Measurements from ENCODE around the gene UNC5A. TPM values are rescaled to one million over a fixed set of nuclear protein-coding genes. Genes with fewer than 3 reads are reported as not detected.

UNC5A gene
- total RNA-seq, 1 donor from 2014 or later: 1.7 TPM

DNA sequence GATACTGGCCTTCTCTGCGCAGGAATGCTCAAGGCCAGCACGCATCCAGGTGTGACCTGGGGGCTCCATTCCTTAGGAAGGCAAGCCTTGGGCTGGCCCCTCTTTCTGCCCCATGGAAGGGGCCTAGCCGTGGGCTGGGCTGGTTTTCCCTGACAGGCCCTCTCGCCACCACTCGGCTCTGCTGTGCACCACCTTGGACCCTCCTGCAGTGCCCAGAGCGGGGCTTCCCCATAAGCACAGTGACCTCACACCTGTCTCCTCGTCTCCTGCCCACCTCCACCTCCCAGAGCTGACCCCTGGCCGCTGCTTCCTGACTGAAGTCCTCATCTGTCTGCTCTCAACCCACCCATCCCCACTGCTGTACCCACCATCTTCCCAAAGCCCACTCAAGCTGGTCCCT lies 21.1 kb downstream of the UNC5A start:
- no peak overlapping the region for H3K27ac Mint-ChIP-seq
- no peaks in the 10 kb centered on the region for H3K9me3 Mint-ChIP-seq
- H3K27me3 Mint-ChIP-seq: peaks cover 33% of the 10 kb centered on the region
- H3K4me3 Mint-ChIP-seq: no peak overlapping the region
- no peaks in the 10 kb centered on the region for H3K36me3 Mint-ChIP-seq
- H3K4me1 Mint-ChIP-seq (ENCODE audit: unreplicated experiment): no peaks in the 10 kb centered on the region
- TF ChIP-seq, protein P1, sequence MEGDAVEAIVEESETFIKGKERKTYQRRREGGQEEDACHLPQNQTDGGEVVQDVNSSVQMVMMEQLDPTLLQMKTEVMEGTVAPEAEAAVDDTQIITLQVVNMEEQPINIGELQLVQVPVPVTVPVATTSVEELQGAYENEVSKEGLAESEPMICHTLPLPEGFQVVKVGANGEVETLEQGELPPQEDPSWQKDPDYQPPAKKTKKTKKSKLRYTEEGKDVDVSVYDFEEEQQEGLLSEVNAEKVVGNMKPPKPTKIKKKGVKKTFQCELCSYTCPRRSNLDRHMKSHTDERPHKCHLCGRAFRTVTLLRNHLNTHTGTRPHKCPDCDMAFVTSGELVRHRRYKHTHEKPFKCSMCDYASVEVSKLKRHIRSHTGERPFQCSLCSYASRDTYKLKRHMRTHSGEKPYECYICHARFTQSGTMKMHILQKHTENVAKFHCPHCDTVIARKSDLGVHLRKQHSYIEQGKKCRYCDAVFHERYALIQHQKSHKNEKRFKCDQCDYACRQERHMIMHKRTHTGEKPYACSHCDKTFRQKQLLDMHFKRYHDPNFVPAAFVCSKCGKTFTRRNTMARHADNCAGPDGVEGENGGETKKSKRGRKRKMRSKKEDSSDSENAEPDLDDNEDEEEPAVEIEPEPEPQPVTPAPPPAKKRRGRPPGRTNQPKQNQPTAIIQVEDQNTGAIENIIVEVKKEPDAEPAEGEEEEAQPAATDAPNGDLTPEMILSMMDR (conservative IDR thresholded peaks at IDR 0.05): no peak
- DNase-seq (ENCODE audit: extremely low spot score, unreplicated experiment): no peak

DNA sequence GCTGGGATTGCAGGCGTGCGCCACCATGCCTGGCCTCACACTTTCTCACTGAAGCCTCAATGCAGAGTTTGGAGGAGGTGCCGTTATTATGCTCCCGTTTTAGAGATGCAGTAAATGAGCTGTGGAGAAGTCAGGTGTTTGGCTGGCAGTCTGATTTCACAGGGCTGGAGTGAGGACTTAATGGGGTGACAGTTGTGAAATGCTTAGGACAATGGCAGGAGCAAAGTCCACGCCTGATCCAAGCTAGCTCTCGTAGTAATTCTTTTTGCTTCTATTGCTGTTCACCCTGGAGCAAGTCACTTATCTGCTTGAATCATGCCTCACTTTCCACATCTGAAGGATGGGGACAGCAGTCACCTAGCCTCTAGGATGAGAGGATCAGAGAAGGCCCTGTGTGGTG lies 21.8 kb downstream of the UNC5A start:
- Mint-ChIP-seq H3K9me3 (no peaks in the 10 kb centered on the region), H3K27me3 (peaks cover 33% of the 10 kb centered on the region), H3K4me3 (no peak overlapping the region), H3K27ac (no peak overlapping the region), H3K36me3 (no peaks in the 10 kb centered on the region), H3K4me1 (ENCODE audit: unreplicated experiment) (no peaks in the 10 kb centered on the region)
- TF ChIP-seq, protein P1 (conservative IDR thresholded peaks at IDR 0.05): no peak
- no peak for DNase-seq (ENCODE audit: extremely low spot score, unreplicated experiment)

DNA sequence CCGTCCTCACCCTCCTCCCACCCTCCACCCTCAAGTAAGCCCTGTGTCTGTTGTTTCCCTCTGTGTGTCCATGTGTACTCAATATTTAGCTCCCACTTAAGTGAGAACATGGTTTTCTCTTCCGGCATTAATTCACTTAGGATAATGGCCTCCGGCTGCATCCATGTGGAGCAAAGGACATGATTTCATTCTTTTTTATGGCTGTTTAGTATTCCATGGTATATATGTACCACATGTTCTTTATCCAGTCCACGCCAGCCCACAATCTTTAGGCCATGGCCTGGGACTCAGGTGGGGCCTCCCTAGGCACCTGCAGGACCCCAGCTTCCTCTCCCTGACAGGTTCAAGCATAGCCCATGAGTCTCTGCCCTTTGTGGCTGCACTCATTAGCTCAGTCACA lies 22.9 kb downstream of the UNC5A start:
- no peak for DNase-seq (ENCODE audit: extremely low spot score, unreplicated experiment)
- H3K27ac Mint-ChIP-seq: no peak overlapping the region
- no peaks in the 10 kb centered on the region for H3K9me3 Mint-ChIP-seq
- peaks cover 42% of the 10 kb centered on the region for H3K27me3 Mint-ChIP-seq
- no peaks in the 10 kb centered on the region for H3K4me1 Mint-ChIP-seq (ENCODE audit: unreplicated experiment)
- H3K36me3 Mint-ChIP-seq: no peaks in the 10 kb centered on the region
- TF ChIP-seq, protein P1 (conservative IDR thresholded peaks at IDR 0.05): no peak
- H3K4me3 Mint-ChIP-seq: no peak overlapping the region

DNA sequence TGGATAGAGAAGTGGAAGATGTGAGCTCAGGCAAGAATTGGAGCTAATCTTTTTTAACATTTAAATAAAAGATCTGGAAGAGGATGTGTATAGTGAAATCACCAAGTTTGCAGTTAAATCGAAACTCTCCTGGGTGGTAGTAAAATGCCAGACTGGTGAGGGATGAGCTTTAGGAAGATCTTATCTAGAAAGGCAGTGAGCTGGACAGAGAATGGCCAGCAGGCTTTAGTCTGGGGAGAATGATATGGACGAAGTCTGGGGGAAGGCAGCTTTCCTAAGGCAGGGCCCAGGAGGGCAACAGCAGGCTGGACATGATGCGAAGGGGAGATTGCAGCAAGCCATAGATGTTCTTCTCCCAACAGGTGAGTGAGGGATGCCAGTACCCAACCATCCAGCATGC lies 25.6 kb downstream of the UNC5A start:
- Mint-ChIP-seq H3K36me3 (no peaks in the 10 kb centered on the region), H3K27ac (no peak overlapping the region)

DNA sequence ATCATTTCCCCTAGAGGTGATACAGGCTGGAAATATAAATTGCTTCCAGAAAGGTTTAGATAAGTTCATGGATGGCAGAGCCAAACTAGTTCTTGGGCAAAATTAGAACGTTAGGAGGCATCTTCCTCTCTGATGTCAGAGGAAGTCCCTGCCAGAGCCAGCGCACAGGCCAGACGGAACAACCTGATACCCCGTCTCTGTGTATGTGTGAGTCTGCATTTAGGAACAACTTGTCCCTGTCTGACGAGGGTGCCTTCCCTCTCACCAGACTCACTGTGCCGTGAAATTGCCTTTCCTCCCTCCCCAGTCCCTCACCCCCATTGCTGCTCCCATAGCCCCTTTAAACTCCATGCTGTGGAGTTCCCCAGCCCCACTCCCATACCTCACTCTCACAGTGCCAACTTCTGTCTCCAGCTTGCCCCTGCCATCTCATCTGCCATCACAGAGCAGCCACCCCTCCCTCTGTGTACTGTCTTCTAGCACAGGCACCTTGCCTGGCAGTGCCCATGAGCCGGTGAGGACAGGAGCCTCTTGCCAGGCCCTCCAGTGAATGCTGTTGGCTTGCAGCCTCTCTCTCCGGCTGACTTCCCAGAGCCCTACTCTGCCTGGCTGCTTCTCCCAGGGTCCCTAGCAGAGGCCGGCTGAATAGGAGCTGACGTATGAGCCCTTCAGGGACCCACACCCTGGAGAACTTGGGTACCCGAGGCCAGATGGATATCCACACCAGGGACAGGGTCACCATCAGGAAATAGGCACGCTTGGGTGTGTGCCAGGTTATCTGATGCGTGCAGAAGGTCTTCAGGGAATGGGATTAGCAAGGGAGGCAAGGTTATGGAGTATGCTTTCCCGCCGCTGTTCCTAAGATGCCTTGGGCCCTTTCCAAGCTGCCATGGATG lies 26.7 kb downstream of the UNC5A start:
- Mint-ChIP-seq H3K4me3 (no peak overlapping the region), H3K27ac (no peak overlapping the region), H3K4me1 (ENCODE audit: unreplicated experiment) (no peaks in the 10 kb centered on the region), H3K27me3 (peaks cover 55% of the 10 kb centered on the region), H3K9me3 (no peaks in the 10 kb centered on the region), H3K36me3 (no peaks in the 10 kb centered on the region)
- no peak for DNase-seq (ENCODE audit: extremely low spot score, unreplicated experiment)
- TF ChIP-seq, protein P1 (conservative IDR thresholded peaks at IDR 0.05): no peak

More for the DNA sequence above, 25.6 kb downstream of the UNC5A start:
- no peak overlapping the region for H3K4me3 Mint-ChIP-seq
- H3K27me3 Mint-ChIP-seq: peaks cover 49% of the 10 kb centered on the region
- TF ChIP-seq, protein P1 (conservative IDR thresholded peaks at IDR 0.05): no peak
- no peaks in the 10 kb centered on the region for H3K9me3 Mint-ChIP-seq
- no peak for DNase-seq (ENCODE audit: extremely low spot score, unreplicated experiment)
- H3K4me1 Mint-ChIP-seq (ENCODE audit: unreplicated experiment): no peaks in the 10 kb centered on the region
